GM19468 (cell line): ENCODE results near the gene SCART1.
"Not testable (repeated sequence)": the region's sequence is repeated elsewhere in the genome, so short reads cannot be mapped to it uniquely, and the experiment has no call there.

Experiments
- ATAC-seq: cut with Tn5 transposase; IDR thresholded peaks from one replicate; pipeline ENCODE4 v1.9.1; 2021; ENCODE audit warnings: mild to moderate bottlenecking, moderate library complexity, moderate number of reproducible peaks; ENCODE audit not compliant: unreplicated experiment; ENCODE audit errors: extremely low read depth

SCART1 gene

DNA sequence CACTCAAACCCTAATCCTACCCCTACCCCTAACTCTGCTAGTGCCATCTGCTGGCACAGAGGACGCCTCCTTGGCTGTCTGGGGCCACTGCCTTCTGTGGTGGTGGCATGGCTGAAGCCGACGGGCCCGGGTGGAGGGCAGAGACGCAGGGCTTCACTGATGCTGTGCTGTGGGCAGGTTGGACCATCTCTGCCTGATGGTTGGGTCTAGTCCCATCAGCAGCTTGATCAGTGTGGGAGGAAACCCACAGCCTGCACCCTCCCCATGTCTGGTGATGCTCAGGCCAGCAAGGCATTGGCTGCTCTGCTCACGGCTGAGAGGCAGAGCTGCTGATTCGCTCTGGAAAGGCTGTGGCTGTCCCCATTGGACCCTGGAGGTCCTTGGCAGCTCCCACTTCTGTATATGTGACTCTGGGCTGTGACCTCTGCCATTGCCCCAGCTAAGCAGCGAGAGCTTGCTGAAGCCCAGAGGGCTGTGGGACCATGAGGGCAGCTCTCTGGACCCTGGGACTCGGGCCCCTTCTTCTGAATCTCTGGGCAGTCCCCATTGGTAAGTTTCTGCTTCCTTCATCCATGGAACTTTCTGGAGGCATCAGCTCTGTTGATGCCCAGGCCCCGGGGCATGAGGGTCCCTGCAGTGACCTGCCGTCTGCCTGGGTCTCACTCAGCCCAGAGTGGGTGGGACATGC is at the start of gene SCART1:
Gene SCART1, plus strand, starts transcription at position 430 of the 688 bp plus-strand sequence. Its CDS starts 53 bp downstream, at position 483.
- ATAC-seq: no peak

DNA sequence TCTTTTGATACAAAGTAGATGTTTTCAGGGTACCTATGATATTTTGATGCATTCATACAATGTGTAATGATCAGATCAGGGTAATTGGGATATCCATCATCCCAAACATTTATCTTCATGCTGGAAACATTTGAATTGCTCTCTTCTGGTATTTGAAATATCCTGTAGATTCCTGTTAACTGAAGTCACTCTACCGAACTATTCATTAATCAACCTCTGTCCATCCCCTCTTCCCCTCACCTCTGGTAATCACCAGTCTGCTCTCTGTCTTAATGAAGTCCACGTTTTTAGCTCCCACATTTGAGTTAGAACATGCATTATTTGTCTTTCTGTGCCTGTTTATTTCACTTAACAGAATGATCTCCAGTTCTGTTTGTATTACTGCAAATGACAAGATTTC is 48.5 kb upstream of the SCART1 start:
- ATAC-seq: no peak

DNA sequence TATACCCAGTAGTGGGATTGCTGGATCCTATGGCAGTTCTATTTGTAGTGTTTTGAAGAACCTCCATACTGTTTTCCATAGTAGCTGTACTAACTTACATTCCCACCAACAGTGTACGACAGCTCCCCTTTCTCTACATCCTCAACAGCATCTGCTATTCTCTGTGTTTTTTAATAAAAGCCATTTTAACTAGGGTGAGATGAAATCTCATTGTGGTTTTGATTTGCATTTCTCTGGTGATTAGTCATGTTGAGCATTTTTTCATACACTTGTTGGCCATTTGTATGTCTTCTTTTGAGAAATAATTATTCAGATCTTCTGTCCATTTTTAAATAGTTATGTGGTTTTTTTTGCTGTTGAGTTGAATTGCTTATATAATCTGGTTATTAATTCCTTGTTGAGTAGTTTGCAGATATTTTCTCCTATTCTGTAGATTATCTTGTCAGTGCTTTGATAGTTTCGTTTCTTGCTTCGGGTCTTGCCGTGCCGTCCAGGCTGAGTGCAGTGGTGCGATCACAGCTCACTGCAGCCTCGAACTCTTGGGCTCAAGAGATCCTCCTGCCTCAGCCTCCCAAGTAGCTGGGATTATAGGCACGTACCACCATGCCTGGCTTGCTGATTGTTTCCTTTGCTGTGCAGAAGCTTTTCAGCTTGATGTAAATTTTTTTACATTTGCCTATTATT is 47.8 kb upstream of the SCART1 start:
- peak; percentile 43 for ATAC-seq

GRCh38 chr10:133411523-133412380 is 42.0 kb upstream of the SCART1 start:
- no peak for ATAC-seq

DNA sequence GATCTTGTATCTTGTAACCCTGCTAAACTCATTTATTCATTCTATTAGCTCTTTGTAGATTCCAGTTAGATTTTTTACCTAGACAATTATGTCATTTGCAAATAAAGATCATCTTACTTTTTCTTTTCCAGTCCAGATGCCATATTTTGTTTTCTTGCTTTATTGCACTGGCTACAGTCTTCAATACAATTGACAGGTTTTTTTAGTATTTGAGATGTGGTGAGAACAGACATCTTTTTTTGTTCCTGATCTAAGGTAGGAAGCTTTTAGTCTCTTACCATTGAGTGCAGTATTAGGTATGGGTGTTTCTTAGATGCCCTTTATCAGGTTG is 41.4 kb upstream of the SCART1 start:
- ATAC-seq: no peak

DNA sequence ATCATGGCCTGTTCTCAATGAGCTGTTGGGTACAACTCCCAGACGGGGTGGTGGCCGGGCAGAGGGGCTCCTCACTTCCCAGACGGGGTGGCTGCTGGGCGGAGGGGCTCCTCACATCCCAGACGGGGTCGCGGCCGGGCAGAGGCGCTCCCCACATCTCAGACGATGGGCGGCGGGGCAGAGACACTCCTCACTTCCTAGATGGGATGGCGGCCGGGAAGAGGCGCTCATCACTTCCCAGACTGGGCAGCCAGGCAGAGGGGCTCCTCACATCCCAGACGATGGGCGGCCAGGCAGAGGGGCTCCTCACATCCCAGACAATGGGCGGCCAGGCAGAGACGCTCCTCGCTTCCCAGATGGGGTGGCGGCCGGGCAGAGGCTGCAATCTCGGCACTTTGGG is 39.3 kb upstream of the SCART1 start:
- ATAC-seq: not testable (repeated sequence)

- ATAC-seq: no peak
These were observed 38.0 kb upstream of the SCART1 start for GRCh38 chr10:133415752-133416151.

GRCh38 chr10:133418289-133418993 is 35.3 kb upstream of the SCART1 start:
- ATAC-seq: no peak

- ATAC-seq: no peak
These were observed 34.4 kb upstream of the SCART1 start for GRCh38 chr10:133419211-133419950.

GRCh38 chr10:133420028-133420427 is 33.7 kb upstream of the SCART1 start:
- ATAC-seq: no peak

- ATAC-seq: no peak
These were observed 33.2 kb upstream of the SCART1 start for GRCh38 chr10:133420579-133420978.

DNA sequence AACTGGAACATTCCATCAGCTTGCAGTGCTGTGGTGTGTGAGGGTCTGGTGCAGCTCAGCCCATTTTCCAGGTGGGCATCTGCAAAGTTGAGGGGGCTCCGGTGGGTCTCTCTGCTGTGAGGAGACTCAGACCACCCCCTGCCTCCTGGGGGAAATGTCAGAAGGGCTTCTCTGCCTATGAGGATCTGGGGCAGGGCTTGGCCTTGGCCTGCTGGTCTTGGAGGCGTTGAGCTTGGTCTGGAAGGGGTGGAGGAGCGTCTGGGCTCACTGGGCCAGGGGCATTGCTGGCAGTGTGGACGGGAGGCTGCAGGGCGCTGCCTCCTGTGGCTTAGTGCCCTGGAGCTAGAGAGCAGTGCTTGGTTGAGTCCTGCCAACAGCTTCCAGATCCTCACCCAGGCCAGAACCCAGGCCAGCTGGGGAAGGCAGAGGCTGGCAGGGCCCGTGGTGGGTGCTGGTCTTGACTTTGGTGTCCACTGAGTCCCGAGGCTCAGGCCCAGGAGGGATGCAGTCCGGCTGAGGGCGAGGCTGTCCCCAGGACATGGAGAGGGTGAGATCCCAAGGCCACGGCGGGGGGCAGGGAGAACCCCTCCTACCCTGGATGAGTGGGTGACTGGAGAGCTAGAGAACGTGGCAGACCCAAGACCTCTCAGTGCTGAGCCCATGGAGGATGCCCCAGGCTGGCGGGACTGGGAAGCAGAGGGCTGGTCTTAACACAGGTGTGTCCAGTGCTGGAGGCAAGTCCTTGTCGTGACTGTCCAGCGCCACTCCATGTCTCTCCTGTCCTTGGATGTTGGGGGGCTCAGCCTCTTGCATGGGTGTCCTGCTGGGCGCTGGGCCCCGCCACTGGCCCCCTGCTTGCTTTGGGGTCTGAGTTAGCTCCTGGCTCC is 32.2 kb upstream of the SCART1 start:
- no peak for ATAC-seq

- ATAC-seq: no peak
These were observed 31.4 kb upstream of the SCART1 start for GRCh38 chr10:133422223-133422806.

DNA sequence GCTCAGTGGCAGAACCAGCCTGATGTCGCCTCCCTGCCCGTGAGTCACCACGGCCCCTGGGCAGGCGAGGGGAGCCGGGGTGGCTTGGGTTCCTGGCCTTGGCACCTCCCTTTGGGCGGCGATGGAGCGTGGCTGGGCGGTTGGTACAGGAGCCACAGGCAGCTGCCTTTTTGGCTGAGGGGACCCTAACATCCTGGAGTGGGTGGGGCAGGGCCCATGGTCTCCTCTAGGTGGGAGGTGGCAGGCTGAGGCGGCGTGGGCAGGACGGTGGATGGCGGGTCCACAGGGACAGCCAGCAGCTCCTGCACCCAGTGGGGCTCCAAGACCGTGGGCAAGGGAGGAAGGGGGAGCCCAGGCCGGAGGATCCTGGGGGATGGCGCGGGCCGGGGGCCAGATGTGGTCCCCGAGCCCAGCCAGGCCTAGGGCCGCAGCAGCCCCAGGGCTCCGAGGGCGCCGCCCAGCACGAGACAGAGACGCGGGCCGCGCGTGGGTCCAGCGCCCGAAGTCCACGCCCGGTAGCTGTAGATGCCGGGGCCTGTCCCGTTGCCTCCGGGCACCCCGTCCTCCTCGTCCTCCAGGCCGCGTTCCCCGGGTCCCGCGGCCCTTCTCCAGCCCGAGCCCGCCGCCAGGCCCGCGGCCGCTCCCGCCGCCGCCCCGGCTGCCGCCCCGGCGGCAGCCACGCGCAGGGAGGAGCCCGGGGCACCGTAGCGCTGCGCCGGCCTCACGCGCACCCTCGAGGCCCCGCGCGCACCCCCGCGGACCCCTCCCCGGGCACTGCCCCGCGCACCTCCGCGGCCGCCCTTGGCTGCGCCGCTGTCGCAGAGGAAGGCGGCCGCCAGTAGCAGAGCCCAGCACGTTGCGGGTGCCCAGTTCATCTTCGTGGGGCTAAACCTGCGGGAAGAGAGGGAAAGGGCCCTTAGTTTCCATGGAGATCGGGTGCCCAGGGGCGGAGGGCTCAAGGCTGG is 30.7 kb upstream of the SCART1 start:
- no peak for ATAC-seq

DNA sequence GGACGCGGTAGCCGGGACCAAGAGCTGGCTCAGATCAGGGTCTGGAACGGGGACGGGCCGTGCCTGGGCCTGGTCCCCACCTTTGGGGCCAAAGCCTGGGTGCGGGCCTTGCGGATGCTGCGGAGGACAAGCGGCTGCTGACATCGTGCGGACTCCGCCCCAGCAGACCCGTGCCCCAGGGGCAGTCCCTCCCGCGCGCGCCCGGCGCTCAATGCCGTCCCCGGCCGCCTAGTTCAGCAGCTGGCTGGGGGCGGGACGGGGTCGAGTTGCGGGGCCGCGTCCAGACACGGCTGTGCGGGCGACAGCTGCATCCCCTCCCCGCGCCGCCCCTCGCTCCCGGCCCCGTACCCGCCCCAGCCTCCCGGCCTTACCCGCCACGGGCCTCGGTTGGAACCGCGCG is 29.6 kb upstream of the SCART1 start:
- not testable (repeated sequence) for ATAC-seq

DNA sequence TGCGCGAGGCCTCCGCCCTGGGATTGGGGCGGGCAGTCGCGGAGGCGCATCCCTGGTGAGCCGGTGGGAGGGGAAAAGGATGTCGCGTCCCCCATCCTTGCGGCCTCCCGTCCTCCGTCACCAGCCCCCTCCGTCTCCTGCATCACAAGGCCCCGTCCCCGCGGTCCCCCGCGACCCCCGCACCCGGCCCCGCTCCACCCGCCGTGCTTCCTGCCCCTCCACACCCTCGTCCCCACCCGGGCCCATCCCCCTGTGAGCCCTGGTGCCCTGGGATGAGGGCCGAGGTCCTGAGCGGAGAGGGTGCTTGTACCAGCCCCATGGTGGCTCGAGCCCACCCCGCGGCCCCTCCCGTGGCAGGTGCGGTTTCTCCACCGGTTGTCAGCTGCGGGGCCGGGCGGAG is 29.1 kb upstream of the SCART1 start, which contains the start of gene SPRN:
Gene SPRN, minus strand, starts transcription at position 25 of the 400 bp plus-strand sequence. CDS start 944 bp downstream, outside the sequence.
- ATAC-seq: not testable (repeated sequence)

DNA sequence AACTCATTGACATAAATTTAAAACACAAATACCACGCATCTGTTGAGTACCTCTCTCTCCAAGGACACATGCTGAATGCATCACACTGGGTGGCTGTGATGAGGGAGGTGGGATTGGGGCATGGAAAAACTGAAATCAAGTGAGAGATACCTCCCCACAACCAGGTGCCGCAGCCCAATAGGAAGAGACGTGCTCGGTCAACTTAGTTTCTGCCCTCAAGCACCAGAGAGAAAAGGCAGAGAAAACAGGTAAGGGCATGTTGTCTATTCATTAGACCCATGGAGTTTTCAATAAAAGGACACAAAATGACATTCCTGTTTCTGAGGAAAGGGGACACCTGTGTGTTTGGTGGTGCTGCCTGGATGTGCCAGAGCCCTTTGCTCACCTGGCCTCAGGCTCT is 24.2 kb upstream of the SCART1 start:
- ATAC-seq: not testable (repeated sequence)
